HEK293T (cell line): ENCODE measurements around the gene TMEM248.
"Not testable (repeated sequence)": the region's sequence is repeated elsewhere in the genome, so short reads cannot be mapped to it uniquely, and the experiment has no call there.

ENCODE experiments used
- ARNT ChIP-seq: fragments of 450-650 bp; IDR thresholded peaks from 2 replicates; pipeline ENCODE4 v1.6.1; 2017; ENCODE audit warnings: mild to moderate bottlenecking
- BHLHE40 ChIP-seq: fragments of 450-650 bp; IDR thresholded peaks from 2 replicates; pipeline ENCODE4 v1.6.1; 2016; ENCODE audit warnings: mild to moderate bottlenecking, moderate library complexity, borderline replicate concordance
- FOXA1 ChIP-seq: fragments of 450-650 bp; IDR thresholded peaks from 2 replicates; pipeline ENCODE4 v1.6.1; 2016; ENCODE audit warnings: mild to moderate bottlenecking
- FOXK2 ChIP-seq: fragments of 450-650 bp; IDR thresholded peaks from 2 replicates; pipeline ENCODE4 v1.6.1; 2016; ENCODE audit warnings: mild to moderate bottlenecking
- FOXM1 ChIP-seq: fragments of 450-650 bp; IDR thresholded peaks from 2 replicates; pipeline ENCODE4 v1.6.1; 2017; ENCODE audit warnings: mild to moderate bottlenecking, borderline replicate concordance
- HDGF ChIP-seq: fragments of 450-650 bp; IDR thresholded peaks from 2 replicates; pipeline ENCODE4 v1.6.1; 2017; ENCODE audit warnings: antibody characterized with exemption, borderline replicate concordance
- L3MBTL2 ChIP-seq: fragments of 450-650 bp; conservative IDR thresholded peaks from 2 replicates; pipeline ENCODE4 v1.6.1; 2016; ENCODE audit warnings: mild to moderate bottlenecking
- SP1 ChIP-seq: fragments of 450-650 bp; IDR thresholded peaks from 2 replicates; pipeline ENCODE4 v1.6.1; 2017
- SUZ12 ChIP-seq: fragments of 450-650 bp; IDR thresholded peaks from 2 replicates; pipeline ENCODE4 v1.6.1; 2016; ENCODE audit warnings: mild to moderate bottlenecking
- TARDBP ChIP-seq: fragments of 450-650 bp; IDR thresholded peaks from 2 replicates; pipeline ENCODE4 v1.6.1; 2016
- TF ChIP-seq, protein P1 (sequence below): fragments of 450-650 bp; IDR thresholded peaks from 2 replicates; pipeline ENCODE4 v1.6.1; 2016

DNA sequence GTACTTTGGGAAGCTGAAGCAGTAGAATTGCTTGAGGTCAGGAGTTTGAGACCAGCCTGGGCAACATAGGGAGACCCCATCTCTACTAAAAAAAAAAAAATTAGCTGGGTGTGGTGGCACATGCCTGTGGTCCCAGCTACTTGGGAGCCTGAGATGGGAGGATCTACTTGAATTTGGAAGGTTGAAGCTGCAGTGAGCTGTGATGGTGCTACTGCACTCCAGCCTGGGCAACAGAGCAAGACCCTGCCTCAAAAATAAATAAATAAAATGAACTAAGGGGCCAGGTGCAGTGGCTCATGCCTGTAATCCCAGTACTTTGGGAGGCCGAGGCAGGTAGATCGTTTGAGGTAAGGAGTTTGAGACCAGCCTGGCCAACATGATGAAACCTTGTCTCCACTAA, 9.8 kb upstream of the TMEM248 start:
- not testable (repeated sequence) for TF ChIP-seq TARDBP, FOXM1, L3MBTL2, FOXK2, SP1, HDGF, BHLHE40, ARNT, SUZ12, FOXA1
- TF ChIP-seq, protein P1, sequence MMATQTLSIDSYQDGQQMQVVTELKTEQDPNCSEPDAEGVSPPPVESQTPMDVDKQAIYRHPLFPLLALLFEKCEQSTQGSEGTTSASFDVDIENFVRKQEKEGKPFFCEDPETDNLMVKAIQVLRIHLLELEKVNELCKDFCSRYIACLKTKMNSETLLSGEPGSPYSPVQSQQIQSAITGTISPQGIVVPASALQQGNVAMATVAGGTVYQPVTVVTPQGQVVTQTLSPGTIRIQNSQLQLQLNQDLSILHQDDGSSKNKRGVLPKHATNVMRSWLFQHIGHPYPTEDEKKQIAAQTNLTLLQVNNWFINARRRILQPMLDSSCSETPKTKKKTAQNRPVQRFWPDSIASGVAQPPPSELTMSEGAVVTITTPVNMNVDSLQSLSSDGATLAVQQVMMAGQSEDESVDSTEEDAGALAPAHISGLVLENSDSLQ, result not testable (repeated sequence)
